GM19023 (cell line): ENCODE data around the gene BTRC.
"Not testable (repeated sequence)": the region's sequence is repeated elsewhere in the genome, so short reads cannot be mapped to it uniquely, and the experiment has no call there.

Experiments
- ATAC-seq: cut with Tn5 transposase; IDR thresholded peaks from one replicate; pipeline ENCODE4 v1.9.1; 2021; ENCODE audit warnings: mild to moderate bottlenecking, moderate library complexity; ENCODE audit not compliant: unreplicated experiment

BTRC gene

DNA sequence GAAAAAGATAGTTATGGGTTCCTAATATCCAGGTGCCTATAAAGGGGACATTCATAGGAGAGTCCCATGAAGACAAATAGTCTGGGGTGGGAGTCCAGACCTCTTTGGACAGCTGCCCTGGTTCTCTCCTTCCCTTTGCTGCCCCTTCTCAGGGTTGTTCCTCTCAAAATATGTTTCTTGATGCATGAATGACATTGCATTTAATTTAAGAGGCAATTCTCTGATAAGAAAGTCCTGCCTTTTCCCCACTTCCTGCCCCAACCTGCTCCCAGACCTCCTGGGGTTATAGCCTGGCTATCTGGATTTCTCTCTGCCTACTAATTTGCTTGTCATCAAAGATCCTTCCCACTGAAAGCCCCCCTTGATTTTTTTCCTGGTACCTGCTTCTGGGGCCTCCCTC, 12.5 kb upstream of the BTRC start:
- ATAC-seq: no peak

DNA sequence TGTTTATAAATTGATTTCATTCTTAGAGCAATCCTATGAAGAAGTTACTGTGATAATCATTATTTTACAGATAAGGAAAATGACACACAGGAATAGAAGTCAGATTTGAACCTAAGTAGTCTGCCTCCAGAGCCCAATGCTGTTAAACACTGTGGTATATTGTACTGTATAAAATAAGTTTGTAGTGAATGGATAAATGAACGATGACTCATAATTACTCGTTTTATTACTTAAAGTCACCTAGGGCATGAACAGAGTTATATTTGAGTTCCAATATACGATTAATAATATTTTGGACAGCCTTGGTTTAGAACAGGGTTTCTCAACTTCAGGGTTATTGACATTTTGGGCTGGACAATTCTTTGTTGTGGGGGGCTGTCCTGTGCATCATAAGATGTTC, 7.8 kb upstream of the BTRC start:
- ATAC-seq: no peak

DNA sequence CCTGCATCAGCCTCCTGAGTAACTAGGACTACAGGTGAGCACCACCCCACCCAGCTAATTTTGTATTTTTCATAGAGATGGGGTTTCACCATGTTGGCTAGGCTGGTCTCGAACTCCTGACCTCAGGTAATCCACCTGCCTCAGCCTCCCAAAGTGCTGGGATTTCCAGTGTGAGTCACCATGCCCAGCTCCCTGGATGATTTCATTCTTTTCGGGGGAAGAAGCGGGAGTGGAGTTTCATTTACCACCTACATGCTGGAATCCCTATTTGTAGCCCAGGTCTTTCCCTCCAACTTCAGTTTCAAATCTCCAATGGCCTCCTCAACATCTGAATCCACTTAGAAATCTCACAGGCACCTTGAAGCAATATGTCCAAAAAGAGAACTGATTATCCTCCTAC, 2.9 kb upstream of the BTRC start:
- ATAC-seq: no peak

GRCh38 chr10:101351477-101351876, 2.5 kb upstream of the BTRC start:
- ATAC-seq: no peak

DNA sequence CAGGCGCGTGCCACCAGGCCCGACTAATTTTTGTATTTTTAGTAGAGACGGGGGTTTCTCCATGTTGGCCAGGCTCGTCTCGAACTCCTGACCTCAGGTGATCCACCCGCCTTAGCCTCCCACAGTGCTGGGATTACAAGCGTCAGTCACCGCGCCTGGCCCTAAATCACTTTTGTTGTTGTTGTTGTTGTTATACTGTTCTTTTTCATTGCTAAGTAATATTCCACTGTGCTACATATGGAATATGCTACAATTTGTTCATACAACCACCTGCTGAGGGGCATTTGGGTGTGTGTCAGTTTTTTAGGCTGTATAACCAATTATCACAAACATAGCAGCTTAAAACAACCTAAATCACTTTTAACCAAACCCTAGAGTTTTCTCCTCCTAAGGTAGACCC, 1.1 kb upstream of the BTRC start:
- ATAC-seq: not testable (repeated sequence)

- peak; percentile 19 for ATAC-seq
Observed at GRCh38 chr10:101354328-101355071, 535 bp downstream of the BTRC start.

GRCh38 chr10:101355072-101355706, 1.2 kb downstream of the BTRC start:
- no peak for ATAC-seq

DNA sequence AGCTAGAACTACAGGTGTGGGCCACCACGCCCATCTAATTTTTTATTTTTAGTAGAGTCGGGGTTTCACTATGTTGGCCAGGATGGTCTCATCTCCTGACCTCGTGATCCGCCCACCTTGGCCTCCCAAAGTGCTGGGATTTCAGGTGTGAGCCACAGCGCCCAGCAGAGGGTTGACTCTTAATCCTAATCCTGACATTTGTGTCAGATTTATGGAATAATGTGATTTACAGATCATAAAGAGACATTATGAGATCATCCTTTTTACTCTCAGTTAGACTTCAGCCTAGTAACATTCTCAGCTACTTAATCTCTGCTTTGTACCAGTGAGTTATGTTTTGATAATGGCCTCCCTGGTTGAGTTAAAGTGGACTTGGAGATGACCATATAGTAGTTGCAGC, 2.2 kb downstream of the BTRC start:
- ATAC-seq: no peak

DNA sequence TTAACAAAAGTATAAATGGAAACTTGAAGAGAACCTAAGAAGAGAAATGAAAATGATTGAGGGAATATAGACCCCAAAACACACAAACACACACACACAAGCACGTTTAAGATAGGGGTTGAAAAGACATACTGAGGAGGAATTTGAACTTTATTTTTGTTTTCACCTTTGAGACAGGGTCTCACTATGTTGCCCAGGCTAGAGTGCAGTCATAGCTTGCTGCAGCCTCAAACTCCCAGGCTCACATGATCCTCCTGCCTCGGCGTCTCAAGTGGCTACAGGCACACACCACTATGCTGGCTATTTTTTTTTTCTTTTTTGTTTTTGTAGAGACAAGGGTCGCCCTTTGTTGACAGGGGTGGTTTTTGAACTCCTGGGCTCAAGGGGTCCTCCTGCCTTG, 4.0 kb downstream of the BTRC start:
- no peak for ATAC-seq

- ATAC-seq: no peak
Observed at GRCh38 chr10:101358706-101359300, 4.8 kb downstream of the BTRC start.

GRCh38 chr10:101360090-101360489, 6.1 kb downstream of the BTRC start:
- not testable (repeated sequence) for ATAC-seq

GRCh38 chr10:101360841-101361240, 6.9 kb downstream of the BTRC start:
- not testable (repeated sequence) for ATAC-seq

DNA sequence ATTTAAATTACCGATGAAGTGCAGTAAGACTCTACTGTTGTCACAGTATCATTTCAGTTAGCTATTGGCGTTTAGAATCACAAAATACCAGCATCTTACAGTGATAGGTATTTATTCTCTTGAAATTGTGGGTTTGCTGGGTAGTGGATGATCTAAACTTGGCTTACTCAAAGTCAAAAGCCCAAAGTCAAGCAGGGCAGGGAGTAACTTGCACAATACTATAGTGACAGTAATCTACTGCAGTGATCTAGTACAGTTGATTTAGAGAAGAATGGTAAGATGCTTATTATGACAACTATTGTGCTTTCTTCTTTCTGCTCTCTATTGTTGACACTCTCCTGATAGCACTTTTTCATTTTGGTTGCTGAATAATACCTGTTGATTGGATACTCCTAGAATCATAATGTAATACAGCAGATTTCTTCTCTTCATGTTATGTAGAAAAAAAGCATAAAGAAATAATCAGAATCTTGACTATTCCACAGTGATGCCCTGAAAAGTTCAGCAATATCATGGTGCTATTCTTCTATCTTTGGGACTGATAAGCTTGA, 10.0 kb downstream of the BTRC start:
- ATAC-seq: no peak

- ATAC-seq: no peak
Observed at GRCh38 chr10:101364721-101365120, 10.8 kb downstream of the BTRC start.

GRCh38 chr10:101367569-101368453, 13.8 kb downstream of the BTRC start:
- ATAC-seq: no peak

GRCh38 chr10:101373063-101373462, 19.1 kb downstream of the BTRC start:
- no peak for ATAC-seq

DNA sequence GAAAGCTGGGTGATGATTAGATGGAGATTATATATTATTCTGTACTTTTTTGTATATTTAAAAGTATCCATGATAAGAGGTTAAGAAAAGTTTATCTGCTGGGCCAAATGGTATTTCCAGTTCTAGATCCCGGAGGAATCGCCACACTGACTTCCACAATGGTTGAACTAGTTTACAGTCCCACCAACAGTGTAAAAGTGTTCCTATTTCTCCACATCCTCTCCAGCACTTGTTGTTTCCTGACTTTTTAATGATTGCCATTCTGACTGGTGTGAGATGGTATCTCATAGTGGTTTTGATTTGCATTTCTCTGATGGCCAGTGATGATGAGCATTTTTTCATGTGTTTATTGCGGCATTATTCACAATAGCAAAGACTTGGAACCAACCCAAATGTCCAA, 20.0 kb downstream of the BTRC start:
- ATAC-seq: not testable (repeated sequence)

DNA sequence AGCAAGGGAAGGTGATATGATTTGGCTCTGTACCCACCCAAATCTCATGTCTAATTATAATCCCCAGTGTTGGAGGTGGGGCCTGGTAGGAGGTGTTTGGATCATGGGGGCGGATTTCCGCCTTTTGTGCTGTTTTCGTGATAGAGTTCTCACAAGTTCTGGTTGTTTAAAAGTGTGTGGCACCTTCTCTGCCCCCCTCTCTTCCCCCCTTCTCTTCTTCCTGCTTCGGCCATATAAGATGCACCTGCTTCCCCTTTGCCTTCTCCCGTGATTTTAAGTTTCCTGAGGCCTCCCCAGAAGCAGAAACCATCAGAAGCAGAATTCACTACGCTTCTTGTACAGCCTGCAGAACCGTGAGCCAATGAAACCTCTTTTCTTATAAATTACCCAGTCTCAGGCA, 21.1 kb downstream of the BTRC start:
- no peak for ATAC-seq

DNA sequence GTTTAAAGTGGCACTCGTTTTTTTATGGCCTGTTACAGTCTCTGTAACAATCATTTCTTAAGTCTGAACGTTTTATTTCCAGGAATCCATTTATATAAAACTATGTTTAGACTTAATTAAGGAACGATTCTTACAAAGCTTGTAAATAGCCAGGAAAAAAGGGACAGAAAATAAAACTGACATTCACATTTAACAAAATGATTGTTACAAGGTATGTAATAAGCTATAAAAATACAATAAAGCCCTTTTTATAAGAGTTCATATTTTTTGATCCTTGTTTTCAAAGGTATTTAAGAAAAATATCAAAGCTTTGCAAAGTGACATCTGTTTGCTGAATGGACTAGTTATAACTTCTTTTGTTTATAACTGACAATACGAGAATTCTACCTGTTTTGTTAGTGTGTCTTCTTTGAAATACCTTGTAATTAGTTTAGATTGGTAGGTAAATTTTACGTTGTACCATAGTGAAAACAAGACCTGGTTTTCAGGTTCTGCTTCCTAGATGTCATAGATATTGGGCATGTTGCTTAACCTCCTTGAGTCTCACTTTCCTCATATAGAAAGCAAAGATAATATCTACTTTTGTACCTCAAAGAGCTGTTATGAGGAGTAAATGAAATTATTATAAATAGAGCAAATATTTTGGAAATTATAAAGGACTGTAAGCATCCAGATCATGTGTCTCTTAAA, 25.8 kb downstream of the BTRC start:
- ATAC-seq: no peak

DNA sequence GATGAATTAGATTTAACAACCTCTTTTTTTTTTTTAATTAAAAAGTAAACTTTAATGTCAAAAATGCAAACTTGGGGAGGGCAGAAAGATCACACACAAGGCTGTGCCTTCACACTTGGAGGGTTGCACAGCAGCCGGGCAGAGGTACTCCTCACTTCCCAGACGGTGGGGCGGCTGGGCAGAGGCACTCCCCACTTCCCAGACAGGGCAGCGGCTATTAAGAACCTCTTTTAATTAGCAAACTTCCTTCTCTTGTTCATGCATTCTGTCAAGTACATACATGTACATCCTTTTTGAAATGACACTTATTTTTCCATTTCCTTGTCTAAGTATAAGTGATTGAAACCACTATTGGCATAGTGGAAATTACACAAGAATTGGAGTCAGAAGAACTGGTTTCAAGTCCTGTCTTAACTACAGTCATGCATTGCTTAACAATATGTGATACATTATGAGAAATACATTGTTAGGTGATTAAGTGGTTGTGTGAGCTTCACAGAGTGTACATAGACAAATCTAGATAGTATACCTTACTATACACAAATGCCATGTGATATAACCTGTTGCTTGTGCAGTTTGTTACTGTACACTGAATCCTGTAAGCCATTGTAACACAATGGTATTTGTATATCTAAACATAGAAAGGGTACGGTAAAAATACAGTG, 26.5 kb downstream of the BTRC start:
- ATAC-seq: no peak
